Stimulated activated CD8-positive, alpha-beta memory T cell treated with anti-CD3 and anti-CD28 coated beads, Interleukin-2, amount 100 ng/mL, for 1 hour (primary cell): ENCODE results near the gene ISL1.

Source experiments
- DNase-seq, 2 donors: peaks; one replicate each; pipeline ENCODE4 v3.0.0-alpha.2; 2020; ENCODE audit warnings: low read depth in 2 of 2

ISL1 gene

DNA sequence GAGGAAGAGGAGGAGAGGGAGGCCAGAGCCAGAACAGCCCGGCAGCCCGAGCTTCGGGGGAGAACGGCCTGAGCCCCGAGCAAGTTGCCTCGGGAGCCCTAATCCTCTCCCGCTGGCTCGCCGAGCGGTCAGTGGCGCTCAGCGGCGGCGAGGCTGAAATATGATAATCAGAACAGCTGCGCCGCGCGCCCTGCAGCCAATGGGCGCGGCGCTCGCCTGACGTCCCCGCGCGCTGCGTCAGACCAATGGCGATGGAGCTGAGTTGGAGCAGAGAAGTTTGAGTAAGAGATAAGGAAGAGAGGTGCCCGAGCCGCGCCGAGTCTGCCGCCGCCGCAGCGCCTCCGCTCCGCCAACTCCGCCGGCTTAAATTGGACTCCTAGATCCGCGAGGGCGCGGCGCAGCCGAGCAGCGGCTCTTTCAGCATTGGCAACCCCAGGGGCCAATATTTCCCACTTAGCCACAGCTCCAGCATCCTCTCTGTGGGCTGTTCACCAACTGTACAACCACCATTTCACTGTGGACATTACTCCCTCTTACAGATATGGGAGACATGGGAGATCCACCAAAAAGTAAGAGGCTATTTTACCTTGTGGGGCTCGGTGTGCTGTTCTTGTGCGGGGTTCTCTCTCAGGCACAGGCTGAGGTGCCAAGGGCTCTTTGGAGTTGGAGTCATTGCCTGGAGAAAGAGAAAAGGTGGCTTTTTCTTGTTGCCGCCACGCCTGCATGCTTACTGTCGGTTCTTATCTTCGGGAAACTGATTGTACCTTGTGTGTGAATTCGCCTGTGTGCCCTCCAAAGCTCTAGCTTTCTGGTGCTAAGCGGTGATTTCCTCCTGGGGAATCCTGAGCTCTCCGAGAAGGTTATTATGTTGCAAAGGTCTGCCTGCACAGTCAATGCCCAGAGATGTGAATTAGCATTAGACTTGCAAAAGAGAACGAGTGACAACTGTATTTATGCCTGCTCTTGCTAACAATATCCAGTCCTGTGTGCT, at the start of gene ISL1:
Gene ISL1, plus strand, starts transcription at position 318 of the 991 bp plus-strand sequence. Its CDS starts 224 bp downstream, at position 542.
- DNase-seq: no peak

DNA sequence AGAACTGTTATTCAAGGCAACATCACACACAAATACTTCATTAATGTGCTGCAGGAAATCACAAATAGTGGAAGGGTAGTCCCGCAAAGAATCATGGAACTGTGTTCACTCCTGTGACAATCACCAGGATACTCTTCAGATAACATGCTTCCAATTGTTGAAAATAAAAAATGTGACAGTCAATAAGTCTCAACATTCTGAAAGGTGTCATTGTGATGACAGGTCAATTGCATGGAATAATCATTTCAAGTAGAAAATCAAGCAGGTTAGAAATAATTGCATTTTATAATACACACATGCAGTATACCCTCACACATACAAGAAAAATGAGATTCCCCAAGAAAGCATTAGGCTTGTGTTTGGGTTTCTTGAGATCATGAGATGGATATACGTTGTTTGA, 46.4 kb upstream of the ISL1 start:
- DNase-seq: no peak

- no peak for DNase-seq
Observed at GRCh38 chr5:51345106-51345505, 38.1 kb upstream of the ISL1 start.

GRCh38 chr5:51347157-51347556, 36.1 kb upstream of the ISL1 start:
- no peak for DNase-seq

DNA sequence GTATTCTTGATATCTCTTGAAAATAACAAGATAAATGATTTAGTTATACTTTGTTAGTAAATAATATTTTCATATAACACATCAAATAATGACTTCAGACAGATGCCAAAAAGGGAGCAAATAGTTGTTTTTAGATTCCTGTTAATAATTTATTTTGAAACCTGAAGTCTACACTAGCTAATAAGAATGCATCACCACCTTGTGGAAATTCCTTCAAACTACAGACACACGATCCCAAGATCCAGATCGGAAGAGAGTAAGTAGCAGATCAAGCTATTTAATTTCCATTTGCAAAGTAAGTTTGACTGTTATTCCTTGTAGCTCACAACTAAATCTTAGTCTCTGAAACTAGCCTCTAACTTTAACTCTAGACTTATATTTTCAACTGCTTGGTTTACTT, 35.5 kb upstream of the ISL1 start:
- DNase-seq: no peak

- DNase-seq: no peak
Observed at GRCh38 chr5:51371052-51371451, 12.2 kb upstream of the ISL1 start.

GRCh38 chr5:51373880-51374523, 9.2 kb upstream of the ISL1 start:
- no peak for DNase-seq

DNA sequence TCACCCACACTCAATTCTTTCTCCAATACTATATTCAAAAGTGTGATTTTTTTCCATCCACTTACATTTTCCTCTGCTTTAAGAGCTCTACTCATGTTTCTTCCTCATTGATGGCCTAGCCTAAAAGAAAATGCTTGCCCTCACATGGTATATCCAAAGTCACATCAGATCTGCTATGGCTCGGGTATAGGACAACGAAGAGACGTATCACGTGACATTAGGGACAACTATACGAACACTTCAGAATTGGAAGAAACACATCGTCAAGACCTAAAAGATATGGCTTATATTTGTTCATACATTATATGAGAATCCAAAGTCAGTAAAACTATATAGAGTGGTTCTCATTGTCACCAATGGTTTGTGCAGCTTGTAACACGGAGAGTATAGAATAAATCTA, 8.2 kb upstream of the ISL1 start:
- no peak for DNase-seq

DNA sequence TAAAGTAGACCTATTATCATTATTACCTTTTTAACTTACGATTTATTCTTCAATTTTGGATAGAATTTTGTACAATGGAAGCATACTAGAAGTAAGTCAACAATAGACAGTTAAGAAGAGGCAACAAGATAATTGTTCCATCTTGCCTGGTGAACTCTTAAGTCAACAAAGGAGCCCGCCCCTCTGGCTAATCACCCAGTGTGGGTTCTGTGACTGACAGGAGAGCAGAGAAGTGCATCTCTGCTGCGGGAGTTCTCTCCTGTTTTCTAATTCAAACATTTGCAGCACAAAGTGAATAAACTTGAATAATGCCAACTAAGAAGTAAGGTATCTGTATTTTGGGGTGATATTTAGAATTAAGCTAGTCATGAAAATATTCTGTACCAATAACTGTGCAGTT, 6.7 kb upstream of the ISL1 start:
- DNase-seq: no peak

DNA sequence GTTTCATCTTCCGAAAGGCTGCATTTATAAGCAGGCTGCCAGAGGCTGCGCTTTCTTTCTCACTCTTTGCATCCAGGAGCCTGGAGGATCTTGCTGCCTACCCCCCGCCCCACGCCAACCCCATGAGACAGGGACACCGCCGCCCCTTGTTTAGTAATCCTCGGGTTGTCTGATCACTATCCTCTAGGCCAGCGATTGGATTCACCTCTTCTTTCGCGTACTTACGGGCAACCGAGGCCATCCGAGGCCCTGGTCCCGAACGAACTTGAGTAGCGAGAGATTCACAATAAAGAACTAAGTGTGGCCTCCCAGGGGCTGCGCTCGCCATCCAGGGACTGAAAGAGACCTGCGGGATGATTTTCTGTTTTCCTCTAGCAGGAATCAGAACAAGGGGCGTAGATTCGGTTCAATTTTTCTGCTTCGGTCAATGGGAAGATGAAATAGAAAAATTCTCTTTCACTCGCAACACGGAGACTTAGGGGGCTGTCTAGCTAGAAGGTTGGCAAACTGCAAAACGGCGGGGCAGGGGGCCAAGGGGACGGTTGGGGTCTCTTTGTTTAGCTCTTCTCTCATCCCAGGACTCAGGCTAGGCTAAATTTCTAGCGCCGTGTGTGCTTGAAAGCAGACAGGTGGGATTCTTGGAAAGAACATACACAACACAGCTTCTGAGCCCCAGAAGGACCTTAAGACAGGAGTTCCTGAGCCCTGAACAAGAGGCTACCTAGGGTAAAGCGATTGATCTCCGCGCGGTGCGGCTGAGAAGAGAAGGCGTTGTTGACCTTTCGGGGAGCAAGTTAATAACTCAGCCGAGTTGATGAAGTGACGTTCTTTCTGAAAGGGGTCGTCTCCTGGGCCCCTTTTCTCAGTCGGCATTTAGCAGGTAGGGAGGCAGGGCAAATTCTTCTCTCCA, 5.8 kb upstream of the ISL1 start:
- DNase-seq: no peak

DNA sequence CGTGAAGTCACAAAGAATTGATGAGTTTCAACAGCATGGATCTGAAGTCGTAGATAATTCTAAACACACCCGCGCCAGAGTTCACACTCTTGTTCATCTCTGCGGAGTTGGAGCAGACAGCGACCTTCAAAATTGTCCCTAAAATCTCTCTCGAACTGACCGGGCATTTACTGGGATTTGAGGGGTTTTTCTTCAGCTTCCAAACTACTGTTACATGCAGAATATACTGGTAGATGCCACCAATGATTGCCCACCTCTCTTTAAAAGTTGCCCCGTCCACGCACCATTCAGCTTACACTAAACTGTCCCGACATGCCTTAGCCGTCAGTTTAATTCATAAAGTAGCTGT, 5.2 kb upstream of the ISL1 start:
- DNase-seq: no peak

- DNase-seq: no peak
Observed at GRCh38 chr5:51378448-51379330, 4.6 kb upstream of the ISL1 start.

DNA sequence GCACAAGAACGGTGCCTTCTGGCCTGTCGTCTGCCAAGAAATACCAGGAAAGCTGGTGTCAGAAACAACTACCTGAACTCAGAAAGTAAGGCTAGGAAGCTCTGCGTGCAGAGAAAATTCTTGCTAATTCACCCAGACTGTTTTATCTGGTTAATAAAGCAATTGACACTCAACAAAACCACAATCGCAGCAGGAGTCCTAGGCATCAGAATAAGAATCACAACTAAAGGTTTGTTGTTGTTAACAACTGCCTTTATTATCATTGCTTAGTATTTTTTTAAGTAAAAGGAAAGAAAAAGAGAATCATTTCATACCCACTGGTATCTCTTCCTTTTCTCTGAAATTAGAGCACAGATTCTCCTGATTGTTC, 3.9 kb upstream of the ISL1 start:
- DNase-seq: no peak

- no peak for DNase-seq
Observed at GRCh38 chr5:51380603-51381207, 2.5 kb upstream of the ISL1 start.

DNA sequence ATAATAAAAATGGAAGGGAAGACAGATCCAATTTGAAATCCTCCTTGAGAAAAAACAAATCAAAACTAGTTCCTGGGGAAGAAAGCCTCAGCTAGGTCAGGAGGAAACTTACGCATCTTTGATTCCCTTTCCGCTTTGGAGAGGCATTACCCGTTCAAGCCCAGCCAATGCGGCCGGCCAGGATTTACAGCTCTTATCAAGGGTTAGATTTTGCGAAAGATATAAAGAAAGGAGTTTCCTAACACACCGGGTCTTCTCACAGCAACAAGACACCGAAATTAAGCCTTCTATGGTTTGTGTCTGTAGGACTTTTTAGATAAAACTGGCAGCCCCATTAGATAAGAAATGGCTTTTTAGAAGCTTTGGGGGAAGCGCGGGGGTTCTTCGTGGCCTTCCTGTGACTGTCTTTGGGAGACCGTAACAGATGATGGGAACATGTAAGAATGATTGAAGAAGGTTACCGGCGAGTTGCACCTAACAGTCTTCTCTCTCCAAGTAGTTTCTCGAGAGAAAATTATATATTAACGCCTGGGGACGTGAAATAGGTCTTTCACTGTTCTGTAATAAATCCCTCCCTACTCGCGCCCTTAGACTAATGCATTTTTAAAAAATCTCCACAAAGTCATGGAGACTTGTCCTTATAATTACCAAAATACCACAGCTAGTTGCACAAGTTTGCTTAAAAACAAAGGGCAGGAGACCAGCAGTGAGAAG, 1.3 kb upstream of the ISL1 start:
- DNase-seq: no peak

GRCh38 chr5:51382521-51383130, 622 bp upstream of the ISL1 start:
- no peak for DNase-seq

DNA sequence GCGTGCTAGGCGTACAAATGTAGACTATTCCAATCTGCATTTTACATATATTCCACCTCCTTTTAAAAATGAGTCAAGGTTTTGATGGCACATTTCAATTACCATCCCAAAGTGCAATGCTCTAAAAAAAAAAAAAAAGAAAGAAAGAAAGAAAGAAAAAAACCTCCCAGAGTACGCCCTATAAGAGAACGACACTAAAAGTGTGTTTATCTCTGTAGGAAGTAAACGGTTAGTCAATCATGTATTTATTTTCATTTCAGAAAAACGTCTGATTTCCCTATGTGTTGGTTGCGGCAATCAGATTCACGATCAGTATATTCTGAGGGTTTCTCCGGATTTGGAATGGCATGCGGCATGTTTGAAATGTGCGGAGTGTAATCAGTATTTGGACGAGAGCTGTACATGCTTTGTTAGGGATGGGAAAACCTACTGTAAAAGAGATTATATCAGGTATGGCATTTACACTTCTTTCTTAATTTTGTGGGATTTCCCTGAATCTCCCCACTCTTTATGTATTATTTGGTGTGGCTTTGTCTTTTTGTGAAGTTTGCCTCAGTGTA, 1.1 kb downstream of the ISL1 start:
- no peak for DNase-seq

GRCh38 chr5:51385216-51385615, 2.0 kb downstream of the ISL1 start:
- DNase-seq: no peak
